Measurements from ENCODE around the gene SSTR5. TPM values are rescaled to one million over a fixed set of nuclear protein-coding genes. Genes with fewer than 3 reads are reported as not detected.

Gene SSTR5
- total RNA-seq, 1 experiment from 2014 or later, result not detected

GRCh38 chr16:1097800-1098199 is 25.3 kb downstream of the SSTR5 start:
- BruUV-seq (replicated peaks), result no TSS peak

GRCh38 chr16:1098266-1098991 is 25.9 kb downstream of the SSTR5 start:
- no peak for DNase-seq
- Histone ChIP-seq H3K9me2 (ENCODE audit: insufficient read depth) (no peaks in the 10 kb centered on the region), H3K4me2 (no peak overlapping the region), H3K79me2 (ENCODE audit: low read depth) (no peaks in the 10 kb centered on the region), H3K4me1 (replicated peaks; ENCODE audit: insufficient read depth) (no peaks in the 10 kb centered on the region), H4K20me1 (ENCODE audit: insufficient read depth) (no peaks in the 10 kb centered on the region; the same call in 1 of the 2 replicates), H3K27me3 (ENCODE audit: insufficient read depth, low read depth) (peaks cover 47% of the 10 kb centered on the region), H3K4me3 (no peak overlapping the region), H2AFZ (no peak overlapping the region), H3K9me3 (ENCODE audit: insufficient read depth, low read depth) (no peaks in the 10 kb centered on the region), H3F3A (ENCODE audit: insufficient read depth, low read depth) (no peaks in the 10 kb centered on the region), H3K27ac (no peak overlapping the region), H3K36me3 (ENCODE audit: low read depth) (no peaks in the 10 kb centered on the region)
- intact Hi-C loops (cut with micrococcal nuclease; ENCODE audit: unreplicated experiment), result no loop called here
- POLR2A ChIA-PET (ENCODE audit: unreplicated experiment), result no interaction called here
- BruUV-seq (replicated peaks), result no TSS peak
- CTCF ChIA-PET, result no interaction called here
- no peak for TF ChIP-seq CTCF (conservative IDR thresholded peaks at IDR 0.05)
- no peak for TF ChIP-seq EZH2 (IDR thresholded peaks at IDR 0.05; ENCODE audit: low read depth)

More at GRCh38 chr16:1097800-1098199, 25.3 kb downstream of the SSTR5 start:
- Histone ChIP-seq H2AFZ (no peak overlapping the region), H3K4me2 (no peak overlapping the region), H3K9me2 (ENCODE audit: insufficient read depth) (no peaks in the 10 kb centered on the region), H3K27ac (no peak overlapping the region), H3F3A (ENCODE audit: insufficient read depth, low read depth) (no peaks in the 10 kb centered on the region), H3K27me3 (ENCODE audit: insufficient read depth, low read depth) (peaks cover 44% of the 10 kb centered on the region), H3K4me1 (replicated peaks; ENCODE audit: insufficient read depth) (no peaks in the 10 kb centered on the region), H3K9me3 (ENCODE audit: insufficient read depth, low read depth) (no peaks in the 10 kb centered on the region), H3K4me3 (no peak overlapping the region), H4K20me1 (ENCODE audit: insufficient read depth) (no peaks in the 10 kb centered on the region; the same call in 1 of the 2 replicates), H3K36me3 (ENCODE audit: low read depth) (no peaks in the 10 kb centered on the region), H3K79me2 (ENCODE audit: low read depth) (no peaks in the 10 kb centered on the region)
- intact Hi-C loops (cut with micrococcal nuclease; ENCODE audit: unreplicated experiment), result no loop called here
- CTCF ChIA-PET, result no interaction called here
- TF ChIP-seq CTCF (conservative IDR thresholded peaks at IDR 0.05), result no peak
- TF ChIP-seq EZH2 (IDR thresholded peaks at IDR 0.05; ENCODE audit: low read depth), result no peak
- POLR2A ChIA-PET (ENCODE audit: unreplicated experiment), result no interaction called here
- DNase-seq, result no peak

GRCh38 chr16:1099189-1100083 is 26.9 kb downstream of the SSTR5 start:
- H3K27ac ChIP-seq, result no peak overlapping the region
- no peaks in the 10 kb centered on the region for H3K9me3 ChIP-seq (ENCODE audit: insufficient read depth, low read depth)
- H3K4me2 ChIP-seq, result no peak overlapping the region
- H3K4me3 ChIP-seq, result no peak overlapping the region
- intact Hi-C loops (cut with micrococcal nuclease; ENCODE audit: unreplicated experiment), result no loop called here
- no peaks in the 10 kb centered on the region for H3K9me2 ChIP-seq (ENCODE audit: insufficient read depth)
- no peak for DNase-seq
- ChIA-PET POLR2A (ENCODE audit: unreplicated experiment) (no interaction called here), CTCF (no interaction called here)
- no peaks in the 10 kb centered on the region for H3K79me2 ChIP-seq (ENCODE audit: low read depth)
- no peaks in the 10 kb centered on the region for H3F3A ChIP-seq (ENCODE audit: insufficient read depth, low read depth)
- H3K4me1 ChIP-seq (replicated peaks; ENCODE audit: insufficient read depth), result no peaks in the 10 kb centered on the region
- H2AFZ ChIP-seq, result no peak overlapping the region
- H4K20me1 ChIP-seq (ENCODE audit: insufficient read depth), result no peaks in the 10 kb centered on the region; the same call in 1 of the 2 replicates
- H3K36me3 ChIP-seq (ENCODE audit: low read depth), result no peaks in the 10 kb centered on the region
- no peak for TF ChIP-seq EZH2 (IDR thresholded peaks at IDR 0.05; ENCODE audit: low read depth)
- TF ChIP-seq CTCF (conservative IDR thresholded peaks at IDR 0.05), result no peak
- BruUV-seq (replicated peaks), result no TSS peak
- peaks cover 57% of the 10 kb centered on the region for H3K27me3 ChIP-seq (ENCODE audit: insufficient read depth, low read depth)
